Measurements from ENCODE around the gene APH1A. TPM values are rescaled to one million over a fixed set of nuclear protein-coding genes. Genes with fewer than 3 reads are reported as not detected.
A peak's percentile ranks its signal among the peaks of the same experiment; 100 is the strongest.

The APH1A gene
- total and polyA plus RNA-seq, 2 of the 13 experiments (the other 11 are each of a cell fraction or from before 2014, with no cell fraction given) = 114 to 130 TPM

- TF ChIP-seq XRCC5 (optimal IDR thresholded peaks at IDR 0.05; ENCODE audit: low read length) = peak; percentile 61
- TF ChIP-seq HNRNPL (IDR thresholded peaks at IDR 0.05; ENCODE audit: low read depth, low read length) = no peak
- TF ChIP-seq NR2F6 (IDR thresholded peaks at IDR 0.05) = no peak
- peak; percentile 31; the same call in 1 of the 2 replicates for TF ChIP-seq NR2F6 (CRISPR knock-in tag; IDR thresholded peaks at IDR 0.05)
- TF ChIP-seq POLR2A (IDR thresholded peaks at IDR 0.05; ENCODE audit: insufficient read depth in 1 of 2, low read depth in 2 of 2, low read length in 2 of 2) = 0 out of 4 replicates have a peak, but pooled peaks of 1 of the 2 experiments have one; percentile 45
- TF ChIP-seq ZFX (CRISPR knock-in tag; IDR thresholded peaks at IDR 0.05; ENCODE audit: low read depth) = peak; percentile 21; the same call in 1 of the 2 replicates
- TF ChIP-seq ZNF773 (CRISPR knock-in tag; IDR thresholded peaks at IDR 0.05; ENCODE audit: borderline replicate concordance) = no peak
- 0 out of 2 replicates have a peak, but pooled peaks have one; percentile 38 for TF ChIP-seq PRDM10 (CRISPR knock-in tag; IDR thresholded peaks at IDR 0.05; ENCODE audit: low read depth)
- peak; percentile 71; the same call in 1 of the 2 replicates for TF ChIP-seq ZNF292 (CRISPR knock-in tag; IDR thresholded peaks at IDR 0.05; ENCODE audit: borderline replicate concordance, low read depth)
- peak; percentile 59; the same call in 1 of the 2 replicates for TF ChIP-seq SAP130 (CRISPR knock-in tag; IDR thresholded peaks at IDR 0.05; ENCODE audit: low read depth)
- TF ChIP-seq ZNF710 (CRISPR knock-in tag; IDR thresholded peaks at IDR 0.05; ENCODE audit: borderline replicate concordance) = peak; percentile 62; the same call in 1 of the 2 replicates
- peak; percentile 61 for TF ChIP-seq PATZ1 (CRISPR knock-in tag; IDR thresholded peaks at IDR 0.05)
- no peak for TF ChIP-seq ETS1 (CRISPR knock-in tag; IDR thresholded peaks at IDR 0.05)
- 0 out of 2 replicates have a peak, but pooled peaks have one; percentile 24 for TF ChIP-seq FOXA3 (CRISPR knock-in tag; IDR thresholded peaks at IDR 0.05)
- no peak for TF ChIP-seq JDP2 (CRISPR knock-in tag; IDR thresholded peaks at IDR 0.05; ENCODE audit: borderline replicate concordance)
- 0 out of 2 replicates have a peak, but pooled peaks have one; percentile 24 for TF ChIP-seq ZKSCAN8 (CRISPR knock-in tag; IDR thresholded peaks at IDR 0.05; ENCODE audit: borderline replicate concordance)
- 0 out of 2 replicates have a peak, but pooled peaks have one; percentile 23 for TF ChIP-seq SPEN (CRISPR knock-in tag; IDR thresholded peaks at IDR 0.05; ENCODE audit: low read depth)
These were observed 8.8 kb downstream of the APH1A start (continued) for GRCh38 chr1:150259758-150260669.

Measured in HepG2 (cell line).